ENCODE data around the gene SCIN.

The SCIN gene

DNA sequence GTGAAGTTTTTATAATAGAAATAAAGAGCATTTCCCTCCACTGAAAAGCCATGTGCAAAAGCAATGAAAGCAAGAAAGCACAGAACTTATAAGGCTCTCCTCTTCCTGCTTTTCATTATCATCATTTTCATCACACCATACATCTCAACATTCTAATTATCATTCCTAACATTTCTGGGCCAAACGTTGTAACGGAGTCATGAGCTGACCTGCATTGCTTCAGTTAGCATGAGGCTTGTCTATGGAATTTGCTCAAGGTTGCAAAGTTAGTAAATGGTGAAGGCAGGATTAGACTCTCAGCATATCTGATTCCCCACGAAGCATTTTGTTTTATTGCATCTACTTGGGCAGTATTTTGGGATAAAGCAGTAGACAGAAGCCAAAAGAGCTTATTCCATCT lies 11.4 kb downstream of the SCIN start:
- Mint-ChIP-seq H3K4me3 (no peak overlapping the region), H3K36me3 (ENCODE audit: low read depth) (no peaks in the 10 kb centered on the region), H3K27ac (no peak overlapping the region), H3K27me3 (peaks cover 2% of the 10 kb centered on the region), H3K4me1 (ENCODE audit: low read depth) (peaks cover 21% of the 10 kb centered on the region), H3K9me3 (no peaks in the 10 kb centered on the region)
- intact Hi-C loops (cut with micrococcal nuclease) = loop anchor here (10.0 kb wide), 1 partner anchor 103 kb away; the partner anchor contains the start of gene ARL4A

DNA sequence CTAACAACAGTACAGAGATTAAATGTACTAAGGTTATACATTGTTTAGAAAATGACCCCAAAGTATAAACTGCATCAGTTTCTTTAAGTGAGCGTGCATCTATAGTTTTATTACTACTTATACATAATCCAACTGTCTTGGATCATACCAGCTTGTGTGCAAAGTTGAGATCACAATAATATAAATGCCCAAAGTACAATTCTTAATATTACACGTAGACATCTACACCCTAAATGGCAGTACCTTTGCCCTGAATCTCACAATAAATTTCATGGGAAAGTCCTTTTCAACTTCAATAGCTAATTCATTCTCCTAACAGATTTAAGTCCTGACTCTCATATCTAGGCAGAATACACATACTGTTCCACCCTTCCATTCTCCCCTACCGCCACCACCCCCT lies 11.8 kb downstream of the SCIN start:
- Mint-ChIP-seq H3K27me3 (peaks cover 2% of the 10 kb centered on the region), H3K27ac (no peak overlapping the region), H3K9me3 (no peaks in the 10 kb centered on the region), H3K4me1 (ENCODE audit: low read depth) (peaks cover 21% of the 10 kb centered on the region), H3K36me3 (ENCODE audit: low read depth) (no peaks in the 10 kb centered on the region), H3K4me3 (no peak overlapping the region)
- intact Hi-C loops (cut with micrococcal nuclease) = loop anchor here (10.0 kb wide), 1 partner anchor 102 kb away; the partner anchor contains the start of gene ARL4A

DNA sequence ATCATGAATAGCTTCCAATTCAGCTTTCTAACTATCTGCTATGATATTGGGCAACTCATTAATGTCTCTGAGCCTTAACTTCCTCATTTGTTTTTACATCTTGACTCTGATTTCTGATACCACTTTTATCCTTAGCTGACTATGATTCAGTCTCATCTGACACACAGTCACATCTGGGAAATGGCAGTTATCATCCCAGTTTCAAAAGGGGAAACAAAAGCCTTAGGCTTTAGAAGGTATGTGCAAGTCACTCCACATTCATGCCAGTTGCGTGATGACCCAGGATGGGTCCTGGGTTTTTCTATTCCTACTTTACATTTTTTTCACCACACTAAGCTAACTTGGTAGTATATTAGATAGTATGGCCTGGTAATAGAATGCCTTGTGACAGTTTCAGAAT lies 12.7 kb downstream of the SCIN start:
- H3K27me3 Mint-ChIP-seq = peaks cover 2% of the 10 kb centered on the region
- H3K4me3 Mint-ChIP-seq = no peak overlapping the region
- intact Hi-C loops (cut with micrococcal nuclease) = loop anchor here (10.0 kb wide), 1 partner anchor 102 kb away; the partner anchor contains the start of gene ARL4A
- no peaks in the 10 kb centered on the region for H3K36me3 Mint-ChIP-seq (ENCODE audit: low read depth)
- no peak overlapping the region for H3K27ac Mint-ChIP-seq
- H3K9me3 Mint-ChIP-seq = no peaks in the 10 kb centered on the region
- H3K4me1 Mint-ChIP-seq (ENCODE audit: low read depth) = peaks cover 21% of the 10 kb centered on the region

DNA sequence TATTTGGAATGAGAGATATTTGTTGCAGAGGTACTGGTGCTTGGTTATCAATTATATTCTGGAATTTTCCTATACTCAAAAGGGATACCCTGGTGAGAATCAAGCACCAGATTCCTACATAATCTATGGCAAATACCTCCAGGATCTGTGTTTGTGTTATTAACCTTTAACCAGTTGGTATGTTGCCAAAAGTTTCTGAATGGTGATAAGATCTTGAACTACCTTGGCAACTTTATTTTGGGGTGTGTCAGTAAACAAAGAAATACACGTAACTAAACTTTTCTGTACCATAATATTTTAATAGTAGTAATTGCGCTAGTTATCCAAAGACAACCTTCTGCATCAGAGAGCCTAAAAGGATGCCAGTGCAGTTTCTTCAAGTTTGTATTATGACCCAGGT lies 13.4 kb downstream of the SCIN start:
- Mint-ChIP-seq H3K27me3 (peaks cover 2% of the 10 kb centered on the region), H3K9me3 (no peaks in the 10 kb centered on the region), H3K36me3 (ENCODE audit: low read depth) (no peaks in the 10 kb centered on the region), H3K4me3 (no peak overlapping the region), H3K4me1 (ENCODE audit: low read depth) (peaks cover 21% of the 10 kb centered on the region), H3K27ac (no peak overlapping the region)
- intact Hi-C loops (cut with micrococcal nuclease) = loop anchor here (10.0 kb wide), 1 partner anchor 101 kb away; the partner anchor contains the start of gene ARL4A

DNA sequence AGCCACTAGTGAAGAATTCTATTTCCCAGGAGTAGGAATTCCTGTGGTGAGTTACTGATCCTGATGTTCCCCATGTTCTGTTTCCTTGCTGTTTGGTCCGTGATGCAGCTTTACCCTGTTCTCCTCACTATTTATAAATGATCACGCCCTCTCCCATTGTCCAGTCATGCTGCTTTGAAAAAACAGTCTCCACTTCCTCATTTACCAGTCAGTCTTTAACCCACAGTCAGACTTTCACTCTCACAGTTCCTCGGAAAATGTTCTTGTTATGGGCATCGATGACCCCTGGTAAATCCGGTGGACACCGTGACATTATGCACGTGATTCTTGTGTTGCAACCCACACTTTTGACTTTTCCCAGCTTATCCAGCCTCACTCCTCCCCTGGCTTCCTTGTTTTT lies 14.4 kb downstream of the SCIN start:
- Mint-ChIP-seq H3K27me3 (peaks cover 2% of the 10 kb centered on the region), H3K9me3 (no peaks in the 10 kb centered on the region), H3K4me3 (peak overlapping the region; percentile 17), H3K27ac (peak overlapping the region; percentile 61), H3K4me1 (ENCODE audit: low read depth) (peaks cover 21% of the 10 kb centered on the region), H3K36me3 (ENCODE audit: low read depth) (no peaks in the 10 kb centered on the region)
- intact Hi-C loops (cut with micrococcal nuclease) = loop anchor here (10.0 kb wide), 1 partner anchor 100 kb away; the partner anchor contains the start of gene ARL4A

DNA sequence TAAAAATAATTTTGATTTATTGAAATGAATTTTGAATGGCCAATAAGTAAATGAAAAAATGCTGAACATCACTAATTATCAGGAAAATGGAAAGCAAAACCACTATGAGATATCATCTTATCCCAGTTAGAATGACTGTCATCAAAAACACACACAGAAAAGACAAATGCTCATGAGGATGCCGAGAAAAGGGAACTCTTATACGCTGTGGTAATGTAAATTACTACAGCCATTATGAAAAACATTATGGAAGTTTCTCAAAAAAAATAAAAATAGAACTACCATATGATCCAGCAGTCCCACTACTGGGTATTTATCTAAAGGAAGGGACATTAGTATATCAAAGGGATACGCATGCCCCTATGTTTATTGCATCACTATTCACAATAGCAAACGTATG lies 15.8 kb downstream of the SCIN start:
- Mint-ChIP-seq H3K9me3 (no peaks in the 10 kb centered on the region), H3K36me3 (ENCODE audit: low read depth) (no peaks in the 10 kb centered on the region), H3K4me1 (ENCODE audit: low read depth) (peaks cover 21% of the 10 kb centered on the region), H3K4me3 (no peak overlapping the region), H3K27me3 (peaks cover 2% of the 10 kb centered on the region), H3K27ac (no peak overlapping the region)
- intact Hi-C loops (cut with micrococcal nuclease) = loop anchor here (2.0 to 10.0 kb wide), 2 partner anchors 37 to 99 kb away; partner anchors contain the start of gene ARL4A

DNA sequence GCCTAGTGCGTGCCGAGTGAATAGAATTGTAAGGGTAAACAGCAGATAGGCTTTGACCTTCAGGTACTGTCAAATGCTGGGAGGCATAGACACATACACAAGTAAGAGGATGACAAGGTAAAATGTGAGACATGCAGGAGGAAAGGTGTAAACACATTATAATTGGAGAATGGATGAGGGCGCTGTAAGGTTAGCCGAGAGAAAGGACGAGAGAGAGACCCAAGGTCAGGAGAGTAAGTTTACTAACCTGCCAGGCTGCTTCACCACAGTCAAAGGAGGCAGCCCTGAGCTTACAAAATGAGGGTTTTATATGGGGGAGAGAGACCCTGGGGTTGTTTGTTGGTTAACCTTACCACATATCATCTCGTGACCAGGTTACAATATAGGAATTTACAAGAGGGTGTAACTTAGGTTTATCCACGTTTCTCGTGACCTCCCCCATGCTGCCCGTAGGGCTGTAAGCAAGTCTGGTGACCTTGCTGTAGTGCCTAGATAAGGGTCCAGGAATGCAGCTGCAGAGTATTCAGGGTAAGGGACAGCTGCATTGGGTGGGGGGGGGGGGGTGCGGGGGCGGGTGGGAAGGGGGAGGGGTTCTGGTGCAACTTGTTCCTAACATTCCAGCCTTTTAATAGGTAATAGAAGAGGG lies 17.9 kb downstream of the SCIN start:
- Mint-ChIP-seq H3K4me3 (no peak overlapping the region), H3K9me3 (no peaks in the 10 kb centered on the region), H3K36me3 (ENCODE audit: low read depth) (no peaks in the 10 kb centered on the region), H3K27me3 (peaks cover 2% of the 10 kb centered on the region), H3K27ac (no peak overlapping the region), H3K4me1 (ENCODE audit: low read depth) (peaks cover 16% of the 10 kb centered on the region)
- intact Hi-C loops (cut with micrococcal nuclease) = loop anchor here (10.0 kb wide), 1 partner anchor 96 kb away; the partner anchor contains the start of gene ARL4A

DNA sequence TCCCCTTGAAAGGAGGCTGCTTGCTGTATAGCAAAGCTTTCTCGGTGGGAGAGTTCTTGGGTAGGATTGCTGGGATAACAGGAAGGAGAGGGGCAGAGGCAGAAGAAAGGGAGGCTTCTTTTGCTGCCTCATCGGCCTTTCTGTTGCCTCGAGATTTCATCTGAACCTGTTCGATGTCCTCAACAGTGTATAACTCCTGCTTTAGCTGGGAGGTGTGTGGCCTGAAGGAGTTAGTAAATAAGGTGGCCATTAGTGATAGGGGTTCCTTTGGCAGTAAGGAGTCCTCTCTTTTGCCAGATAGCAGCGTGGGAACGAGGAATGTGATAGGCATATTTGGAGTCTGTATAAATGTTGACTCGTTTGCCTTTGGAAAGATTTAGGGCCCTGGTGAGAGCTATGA lies 20.0 kb downstream of the SCIN start:
- H3K27me3 Mint-ChIP-seq = no peaks in the 10 kb centered on the region
- intact Hi-C loops (cut with micrococcal nuclease) = no loop called here
- peaks cover 6% of the 10 kb centered on the region for H3K4me1 Mint-ChIP-seq (ENCODE audit: low read depth)
- peaks cover 18% of the 10 kb centered on the region for H3K9me3 Mint-ChIP-seq
- no peak overlapping the region for H3K4me3 Mint-ChIP-seq
- H3K36me3 Mint-ChIP-seq (ENCODE audit: low read depth) = no peaks in the 10 kb centered on the region
- H3K27ac Mint-ChIP-seq = no peak overlapping the region

DNA sequence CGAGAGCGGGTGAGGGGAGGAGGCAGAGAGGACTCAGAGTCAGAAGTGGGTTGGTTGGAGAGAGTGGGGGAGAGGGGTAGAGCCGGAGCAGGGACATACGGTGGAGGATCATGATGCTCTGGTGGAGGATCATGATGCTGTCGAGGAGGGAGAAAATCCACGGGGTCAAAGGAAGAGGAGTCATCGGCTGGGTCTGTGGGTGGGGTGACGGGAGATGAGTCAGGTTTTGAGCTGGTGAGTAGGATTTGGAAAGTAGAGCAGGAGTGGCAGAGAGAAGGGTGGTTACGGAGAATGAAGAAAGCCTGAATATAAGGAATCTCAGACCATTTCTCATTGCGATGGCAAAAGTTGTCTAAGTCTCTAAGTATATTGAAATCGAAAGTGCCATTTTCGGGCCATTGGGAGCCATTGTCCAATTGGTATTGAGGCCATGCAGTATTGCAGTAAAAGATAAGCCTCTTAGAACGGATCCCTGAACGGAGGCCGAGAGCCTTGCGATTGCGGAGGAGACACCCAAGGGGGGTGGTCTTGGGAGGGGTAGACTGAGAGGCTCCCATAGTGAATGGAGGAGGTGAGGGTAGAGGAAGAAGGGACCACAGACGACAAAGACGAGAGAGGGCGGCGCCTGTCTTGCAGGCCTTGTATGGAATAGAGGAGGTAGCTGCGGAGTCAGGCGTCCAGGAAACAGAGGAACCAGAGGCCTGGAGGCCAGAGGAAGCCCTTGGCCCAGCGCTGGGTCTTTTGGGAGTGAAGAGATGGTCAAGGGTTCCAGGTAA lies 23.8 kb downstream of the SCIN start:
- H3K36me3 Mint-ChIP-seq (ENCODE audit: low read depth) = no peaks in the 10 kb centered on the region
- intact Hi-C loops (cut with micrococcal nuclease) = no loop called here
- H3K27ac Mint-ChIP-seq = no peak overlapping the region
- no peak overlapping the region for H3K4me3 Mint-ChIP-seq
- no peaks in the 10 kb centered on the region for H3K4me1 Mint-ChIP-seq (ENCODE audit: low read depth)
- no peaks in the 10 kb centered on the region for H3K27me3 Mint-ChIP-seq
- peaks cover 18% of the 10 kb centered on the region for H3K9me3 Mint-ChIP-seq

DNA sequence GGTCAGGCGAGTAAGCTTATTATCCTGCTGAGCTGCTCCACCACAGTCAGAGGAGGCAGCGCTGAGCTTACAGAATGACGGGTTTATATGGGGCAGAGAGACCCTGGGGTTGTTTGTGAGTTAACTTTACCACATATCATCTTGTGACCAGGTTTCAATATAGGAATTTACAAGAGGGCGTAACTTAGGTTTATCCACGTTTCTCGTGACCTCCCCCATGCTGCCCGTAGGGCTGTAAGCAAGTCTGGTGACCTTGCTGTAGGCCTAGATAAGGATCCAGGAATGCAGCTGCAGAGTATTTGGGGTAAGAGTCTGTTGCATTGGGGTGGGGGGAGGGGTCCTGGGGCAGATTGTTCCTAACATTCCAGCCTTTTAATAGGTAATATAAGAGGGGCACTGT lies 24.6 kb downstream of the SCIN start:
- intact Hi-C loops (cut with micrococcal nuclease) = no loop called here
- Mint-ChIP-seq H3K27ac (no peak overlapping the region), H3K9me3 (peaks cover 18% of the 10 kb centered on the region), H3K4me3 (no peak overlapping the region), H3K27me3 (no peaks in the 10 kb centered on the region), H3K36me3 (ENCODE audit: low read depth) (no peaks in the 10 kb centered on the region), H3K4me1 (ENCODE audit: low read depth) (no peaks in the 10 kb centered on the region)

DNA sequence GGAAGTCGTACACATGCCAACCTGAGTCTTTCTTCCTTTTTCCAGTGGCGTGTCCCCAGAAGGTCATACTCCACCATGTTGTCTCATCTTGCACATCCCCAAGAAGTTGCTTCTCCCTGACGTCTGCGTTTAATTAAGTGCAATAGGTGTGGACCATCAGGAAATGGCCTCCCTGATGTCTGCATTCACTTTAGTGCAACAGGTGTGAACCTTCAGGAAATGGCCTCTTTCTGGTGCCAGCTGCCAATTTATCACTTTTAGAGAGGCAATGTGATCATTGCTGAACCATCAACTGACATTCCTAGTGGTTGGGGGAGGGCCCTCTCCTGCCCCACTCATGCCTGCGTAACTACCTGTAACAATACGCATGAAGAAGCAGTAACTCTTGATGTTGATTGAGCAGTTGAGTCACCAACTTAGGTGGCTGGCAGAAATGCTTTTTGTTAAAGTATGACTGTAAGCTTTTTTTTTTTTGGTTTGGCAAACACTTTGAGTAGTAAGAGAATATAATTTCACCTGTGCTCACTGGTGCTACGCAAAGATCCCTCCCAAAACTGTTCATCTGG lies 25.8 kb downstream of the SCIN start:
- Mint-ChIP-seq H3K4me3 (no peak overlapping the region), H3K27me3 (no peaks in the 10 kb centered on the region), H3K4me1 (ENCODE audit: low read depth) (no peaks in the 10 kb centered on the region), H3K36me3 (ENCODE audit: low read depth) (no peaks in the 10 kb centered on the region), H3K27ac (no peak overlapping the region), H3K9me3 (peaks cover 18% of the 10 kb centered on the region)
- intact Hi-C loops (cut with micrococcal nuclease) = no loop called here

DNA sequence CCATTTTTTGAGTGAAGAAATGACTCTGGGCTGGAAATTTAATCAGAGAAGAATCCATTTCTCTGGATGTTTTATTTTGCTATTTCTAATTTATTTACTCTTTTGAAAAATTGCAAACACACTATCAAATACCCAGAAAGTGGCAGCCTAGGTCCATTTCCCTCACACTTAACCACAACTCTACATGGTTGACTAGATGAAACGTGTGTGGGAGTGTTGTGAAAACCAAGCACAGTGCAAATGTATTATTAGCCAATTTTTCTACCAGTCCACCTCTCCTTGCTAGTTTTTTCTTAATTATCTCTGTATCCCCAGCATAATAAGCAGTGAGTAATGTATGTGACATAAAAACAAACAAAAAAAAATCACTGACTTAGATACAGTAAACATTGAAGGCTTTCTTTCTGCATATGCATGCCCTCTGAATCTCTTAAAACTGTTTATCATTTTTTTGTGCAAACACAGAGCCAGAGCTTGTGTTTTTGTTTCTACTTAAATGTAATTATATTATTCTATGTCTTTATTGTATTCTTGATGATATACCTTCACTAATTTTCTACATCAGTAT lies 30.9 kb downstream of the SCIN start:
- Mint-ChIP-seq H3K9me3 (peaks cover 16% of the 10 kb centered on the region), H3K27me3 (no peaks in the 10 kb centered on the region), H3K4me1 (ENCODE audit: low read depth) (no peaks in the 10 kb centered on the region), H3K36me3 (ENCODE audit: low read depth) (no peaks in the 10 kb centered on the region), H3K27ac (no peak overlapping the region), H3K4me3 (no peak overlapping the region)
- intact Hi-C loops (cut with micrococcal nuclease) = no loop called here

DNA sequence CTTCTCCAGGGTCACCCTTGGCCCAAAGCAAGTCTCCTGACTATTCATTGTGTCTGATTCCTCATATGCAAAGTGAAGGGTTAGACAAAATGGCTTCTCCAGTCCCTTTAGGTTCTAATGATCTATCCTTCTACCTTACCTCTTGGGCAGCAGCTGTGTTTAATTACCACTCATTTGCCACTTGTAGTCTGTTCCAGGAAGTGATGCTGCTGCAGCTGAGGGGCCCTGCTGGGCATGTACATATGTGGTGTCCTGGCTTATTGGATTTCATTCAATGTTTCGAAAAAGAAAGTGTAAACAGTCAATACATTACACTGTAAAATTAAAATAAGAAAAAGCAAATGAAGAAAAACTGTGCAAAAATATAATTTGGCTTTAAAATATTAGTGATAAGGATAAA lies 36.6 kb downstream of the SCIN start:
- intact Hi-C loops (cut with micrococcal nuclease) = no loop called here
- H3K4me3 Mint-ChIP-seq = no peak overlapping the region
- no peaks in the 10 kb centered on the region for H3K4me1 Mint-ChIP-seq (ENCODE audit: low read depth)
- H3K27ac Mint-ChIP-seq = no peak overlapping the region
- H3K36me3 Mint-ChIP-seq (ENCODE audit: low read depth) = no peaks in the 10 kb centered on the region
- H3K27me3 Mint-ChIP-seq = no peaks in the 10 kb centered on the region
- H3K9me3 Mint-ChIP-seq = peaks cover 9% of the 10 kb centered on the region

DNA sequence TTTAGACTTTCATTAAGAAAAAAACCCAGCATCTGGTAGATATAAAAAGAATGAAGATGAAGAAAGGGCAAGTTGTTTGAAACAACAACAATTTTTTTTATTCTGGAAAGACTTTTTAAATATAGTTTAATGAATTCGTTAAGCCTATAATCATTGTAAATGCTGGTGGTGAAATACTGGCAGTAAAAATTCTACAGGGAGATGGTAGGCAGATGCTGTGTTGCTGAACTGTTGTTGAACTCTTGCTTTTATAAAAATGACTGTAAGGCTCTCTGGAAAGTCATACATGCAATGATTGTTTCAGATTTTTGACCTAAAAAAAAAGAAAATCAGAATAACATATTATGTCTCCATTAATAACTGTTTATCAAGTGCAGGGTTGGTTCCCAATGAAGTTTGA lies 39.0 kb downstream of the SCIN start:
- no peak overlapping the region for H3K4me3 Mint-ChIP-seq
- intact Hi-C loops (cut with micrococcal nuclease) = no loop called here
- no peaks in the 10 kb centered on the region for H3K4me1 Mint-ChIP-seq (ENCODE audit: low read depth)
- H3K9me3 Mint-ChIP-seq = no peaks in the 10 kb centered on the region
- H3K27me3 Mint-ChIP-seq = no peaks in the 10 kb centered on the region
- no peak overlapping the region for H3K27ac Mint-ChIP-seq
- H3K36me3 Mint-ChIP-seq (ENCODE audit: low read depth) = no peaks in the 10 kb centered on the region

Data from dendritic cell treated with granulocyte-macrophage colony-stimulating factor and Interleukin-4, amounts not matched to agents 40 ng/mL and 50 ng/mL, for 4 days (primary cell).